ENCODE measurements around the gene CACNG6. TPM values are rescaled to one million over a fixed set of nuclear protein-coding genes. Genes with fewer than 3 reads are reported as not detected.

The CACNG6 gene
- total RNA-seq, 1 donor from 2014 or later, result 0.77 TPM

DNA sequence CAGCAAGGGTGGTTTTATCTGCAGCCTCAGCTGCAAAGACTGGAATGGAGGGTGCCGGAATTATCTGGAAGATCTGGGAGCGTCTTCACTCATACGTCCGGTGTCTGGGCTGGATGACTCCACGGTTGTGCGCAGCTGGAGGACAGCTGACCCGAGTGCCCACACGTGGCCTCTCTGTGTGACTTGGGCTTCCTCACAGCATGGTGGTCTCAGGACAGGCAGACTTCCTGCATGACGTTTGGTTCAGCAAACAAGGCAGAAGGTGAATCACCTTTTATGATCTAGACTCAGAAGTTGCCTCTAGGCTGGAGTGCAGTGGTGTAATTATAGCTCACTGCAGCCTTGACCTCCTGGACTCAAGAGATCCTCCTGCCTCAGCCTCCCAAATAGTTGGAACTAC is 33.2 kb downstream of the CACNG6 start:
- TF ChIP-seq, protein P1, sequence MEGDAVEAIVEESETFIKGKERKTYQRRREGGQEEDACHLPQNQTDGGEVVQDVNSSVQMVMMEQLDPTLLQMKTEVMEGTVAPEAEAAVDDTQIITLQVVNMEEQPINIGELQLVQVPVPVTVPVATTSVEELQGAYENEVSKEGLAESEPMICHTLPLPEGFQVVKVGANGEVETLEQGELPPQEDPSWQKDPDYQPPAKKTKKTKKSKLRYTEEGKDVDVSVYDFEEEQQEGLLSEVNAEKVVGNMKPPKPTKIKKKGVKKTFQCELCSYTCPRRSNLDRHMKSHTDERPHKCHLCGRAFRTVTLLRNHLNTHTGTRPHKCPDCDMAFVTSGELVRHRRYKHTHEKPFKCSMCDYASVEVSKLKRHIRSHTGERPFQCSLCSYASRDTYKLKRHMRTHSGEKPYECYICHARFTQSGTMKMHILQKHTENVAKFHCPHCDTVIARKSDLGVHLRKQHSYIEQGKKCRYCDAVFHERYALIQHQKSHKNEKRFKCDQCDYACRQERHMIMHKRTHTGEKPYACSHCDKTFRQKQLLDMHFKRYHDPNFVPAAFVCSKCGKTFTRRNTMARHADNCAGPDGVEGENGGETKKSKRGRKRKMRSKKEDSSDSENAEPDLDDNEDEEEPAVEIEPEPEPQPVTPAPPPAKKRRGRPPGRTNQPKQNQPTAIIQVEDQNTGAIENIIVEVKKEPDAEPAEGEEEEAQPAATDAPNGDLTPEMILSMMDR (conservative IDR thresholded peaks at IDR 0.05), result no peak
- H3K4me3 Mint-ChIP-seq, result no peak overlapping the region
- no peak overlapping the region for H3K27ac Mint-ChIP-seq (ENCODE audit: unreplicated experiment)
- H3K9me3 Mint-ChIP-seq, result no peaks in the 10 kb centered on the region
- peaks cover 15% of the 10 kb centered on the region for H3K27me3 Mint-ChIP-seq (ENCODE audit: low read depth)
- no peak for DNase-seq (ENCODE audit: low read depth, low spot score)
- H3K4me1 Mint-ChIP-seq, result no peaks in the 10 kb centered on the region
- H3K36me3 Mint-ChIP-seq (ENCODE audit: low read depth), result no peaks in the 10 kb centered on the region

DNA sequence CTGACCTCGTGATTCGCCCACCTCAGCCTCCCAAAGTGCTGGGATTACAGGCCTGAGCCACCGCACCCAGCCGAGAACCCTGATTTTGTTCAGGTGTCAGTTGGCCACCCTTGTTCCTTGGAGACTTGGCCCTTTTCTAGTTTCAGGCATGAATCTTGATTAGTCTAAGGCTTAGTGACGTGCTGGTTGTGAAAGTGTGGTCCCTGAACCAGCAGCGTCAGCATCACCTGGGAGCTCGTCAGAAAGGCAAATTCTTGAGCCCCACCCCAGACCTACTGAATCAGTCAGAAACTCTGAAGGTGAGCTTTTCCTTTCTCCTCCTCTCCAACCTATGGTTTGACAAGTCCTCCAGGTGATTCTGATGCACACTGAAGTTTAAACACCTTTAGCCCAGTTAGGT is 35.2 kb downstream of the CACNG6 start:
- TF ChIP-seq, protein P1 (conservative IDR thresholded peaks at IDR 0.05), result no peak
- H3K27ac Mint-ChIP-seq (ENCODE audit: unreplicated experiment), result no peak overlapping the region
- DNase-seq (ENCODE audit: low read depth, low spot score), result no peak
- H3K27me3 Mint-ChIP-seq (ENCODE audit: low read depth), result peaks cover 27% of the 10 kb centered on the region
- H3K36me3 Mint-ChIP-seq (ENCODE audit: low read depth), result no peaks in the 10 kb centered on the region
- H3K4me3 Mint-ChIP-seq, result no peak overlapping the region
- H3K4me1 Mint-ChIP-seq, result peaks cover 3% of the 10 kb centered on the region
- H3K9me3 Mint-ChIP-seq, result no peaks in the 10 kb centered on the region

DNA sequence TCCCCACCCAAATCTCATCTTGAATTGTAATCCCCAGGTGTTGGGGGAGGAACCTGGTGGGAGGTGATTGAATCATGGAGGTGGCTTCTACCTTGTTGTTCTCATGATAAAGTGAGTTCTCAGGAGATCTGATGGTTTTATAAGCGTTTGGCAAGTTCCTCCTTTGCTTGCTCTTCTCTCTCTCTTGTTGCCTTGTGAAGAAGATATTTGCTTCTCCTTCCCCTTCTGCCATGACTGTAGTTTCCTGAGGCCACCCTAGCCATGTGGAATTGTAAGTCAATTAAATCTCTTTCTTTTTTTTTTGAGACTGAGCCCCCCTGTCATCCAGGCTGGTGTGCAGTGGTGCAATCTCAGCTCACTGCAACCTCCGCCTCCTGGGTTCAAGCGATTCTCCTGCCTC is 37.9 kb downstream of the CACNG6 start:
- TF ChIP-seq, protein P1 (conservative IDR thresholded peaks at IDR 0.05), result no peak
- Mint-ChIP-seq H3K27me3 (ENCODE audit: low read depth) (peaks cover 23% of the 10 kb centered on the region), H3K9me3 (no peaks in the 10 kb centered on the region)

DNA sequence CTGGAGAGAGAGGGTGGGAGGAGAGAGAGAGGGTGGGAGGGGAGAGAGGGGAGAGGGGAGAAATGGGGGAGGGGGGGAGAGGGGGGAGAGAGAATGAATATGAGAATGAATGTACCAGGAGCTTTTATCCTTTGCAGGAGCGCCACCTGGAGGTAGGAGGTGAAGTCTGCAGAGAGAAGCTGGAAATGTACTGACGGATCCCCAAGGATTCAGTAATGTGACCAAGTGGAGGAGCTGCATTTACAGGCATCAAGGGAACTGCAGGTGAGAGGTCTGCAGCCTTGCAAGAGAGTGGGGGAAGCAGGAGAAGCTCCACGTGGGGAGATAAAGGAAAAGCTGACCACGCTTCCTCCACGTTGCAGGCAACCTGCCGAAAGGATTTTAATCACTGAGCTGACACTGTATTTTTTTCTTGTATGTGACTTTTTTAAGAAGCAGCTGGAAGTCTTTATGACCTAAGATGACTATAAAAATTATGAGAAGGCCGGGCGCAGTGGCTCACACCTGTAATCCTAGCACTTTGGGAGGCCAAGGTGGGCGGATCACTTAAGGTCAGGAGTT is 38.6 kb downstream of the CACNG6 start:
- peaks cover 23% of the 10 kb centered on the region for H3K27me3 Mint-ChIP-seq (ENCODE audit: low read depth)
- H3K27ac Mint-ChIP-seq (ENCODE audit: unreplicated experiment), result no peak overlapping the region
- H3K9me3 Mint-ChIP-seq, result no peaks in the 10 kb centered on the region
- DNase-seq (ENCODE audit: low read depth, low spot score), result peak; percentile 73
- H3K4me1 Mint-ChIP-seq, result peaks cover 6% of the 10 kb centered on the region
- no peak overlapping the region for H3K4me3 Mint-ChIP-seq
- no peaks in the 10 kb centered on the region for H3K36me3 Mint-ChIP-seq (ENCODE audit: low read depth)
- TF ChIP-seq, protein P1 (conservative IDR thresholded peaks at IDR 0.05), result peak; percentile 68

More for the DNA sequence above, 37.9 kb downstream of the CACNG6 start:
- no peak overlapping the region for H3K4me3 Mint-ChIP-seq
- peaks cover 3% of the 10 kb centered on the region for H3K4me1 Mint-ChIP-seq
- no peaks in the 10 kb centered on the region for H3K36me3 Mint-ChIP-seq (ENCODE audit: low read depth)
- H3K27ac Mint-ChIP-seq (ENCODE audit: unreplicated experiment), result no peak overlapping the region
- no peak for DNase-seq (ENCODE audit: low read depth, low spot score)

DNA sequence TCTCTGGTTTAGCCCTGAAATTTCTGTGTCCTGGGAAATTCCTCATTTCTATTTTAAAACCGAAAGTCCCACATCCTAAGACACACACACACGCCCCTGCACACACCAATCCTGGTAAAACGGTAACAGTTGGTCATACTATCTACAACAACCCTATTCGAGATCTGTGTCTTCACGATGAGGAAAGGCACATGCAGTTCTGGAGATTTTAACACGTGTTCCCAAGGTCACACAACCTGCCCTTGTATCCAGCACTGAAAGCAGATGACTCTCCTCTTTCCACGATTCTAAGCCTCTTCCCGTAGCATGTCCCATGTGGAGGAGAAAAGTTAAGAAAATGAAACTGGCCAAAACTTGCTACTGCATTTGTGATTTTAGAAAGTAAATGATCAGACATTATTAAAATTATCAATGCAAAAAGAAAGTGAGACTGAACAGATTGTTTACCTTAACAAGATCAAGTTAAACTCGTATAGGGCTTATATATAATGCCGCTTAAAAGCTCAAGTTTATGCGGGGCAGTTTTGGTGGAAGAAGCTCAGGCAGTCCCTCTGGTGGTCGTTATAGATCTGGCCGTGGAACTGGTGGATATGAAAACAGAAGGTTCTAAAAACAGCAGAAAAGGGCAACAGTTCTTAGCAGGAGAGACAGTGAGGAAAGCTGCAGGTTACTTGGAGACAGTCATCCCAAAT is 39.6 kb downstream of the CACNG6 start:
- Mint-ChIP-seq H3K4me3 (no peak overlapping the region), H3K9me3 (no peaks in the 10 kb centered on the region), H3K4me1 (peaks cover 17% of the 10 kb centered on the region), H3K27me3 (ENCODE audit: low read depth) (peaks cover 23% of the 10 kb centered on the region), H3K36me3 (ENCODE audit: low read depth) (no peaks in the 10 kb centered on the region), H3K27ac (ENCODE audit: unreplicated experiment) (no peak overlapping the region)
- TF ChIP-seq, protein P1 (conservative IDR thresholded peaks at IDR 0.05), result peak; percentile 51
- no peak for DNase-seq (ENCODE audit: low read depth, low spot score)
